GM21723 (cell line): ENCODE measurements around the gene RTP1.
"Not testable (repeated sequence)": the region's sequence is repeated elsewhere in the genome, so short reads cannot be mapped to it uniquely, and the experiment has no call there.

Experiments
- ATAC-seq: cut with Tn5 transposase; IDR thresholded peaks from one replicate; pipeline ENCODE4 v1.9.1; 2021; ENCODE audit warnings: mild to moderate bottlenecking, moderate library complexity; ENCODE audit not compliant: unreplicated experiment

RTP1 gene, protein sequence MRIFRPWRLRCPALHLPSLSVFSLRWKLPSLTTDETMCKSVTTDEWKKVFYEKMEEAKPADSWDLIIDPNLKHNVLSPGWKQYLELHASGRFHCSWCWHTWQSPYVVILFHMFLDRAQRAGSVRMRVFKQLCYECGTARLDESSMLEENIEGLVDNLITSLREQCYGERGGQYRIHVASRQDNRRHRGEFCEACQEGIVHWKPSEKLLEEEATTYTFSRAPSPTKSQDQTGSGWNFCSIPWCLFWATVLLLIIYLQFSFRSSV

DNA sequence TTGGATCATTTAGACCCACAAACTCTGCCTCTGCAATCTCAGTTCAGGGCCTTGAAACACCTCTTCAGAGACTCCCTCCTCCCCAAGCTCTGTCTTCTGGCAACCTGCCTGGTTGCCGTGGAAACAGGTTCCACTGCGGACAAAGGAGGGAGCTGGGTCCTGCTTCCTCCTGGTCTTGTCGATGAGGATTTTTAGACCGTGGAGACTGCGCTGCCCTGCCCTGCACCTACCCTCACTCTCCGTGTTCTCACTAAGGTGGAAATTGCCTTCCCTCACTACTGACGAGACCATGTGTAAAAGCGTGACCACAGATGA is at the start of gene RTP1:
Gene RTP1 (plus strand): TSS at position 152 of the 315 bp plus-strand sequence. CDS start 30 bp downstream, at position 182.
- ATAC-seq: no peak

DNA sequence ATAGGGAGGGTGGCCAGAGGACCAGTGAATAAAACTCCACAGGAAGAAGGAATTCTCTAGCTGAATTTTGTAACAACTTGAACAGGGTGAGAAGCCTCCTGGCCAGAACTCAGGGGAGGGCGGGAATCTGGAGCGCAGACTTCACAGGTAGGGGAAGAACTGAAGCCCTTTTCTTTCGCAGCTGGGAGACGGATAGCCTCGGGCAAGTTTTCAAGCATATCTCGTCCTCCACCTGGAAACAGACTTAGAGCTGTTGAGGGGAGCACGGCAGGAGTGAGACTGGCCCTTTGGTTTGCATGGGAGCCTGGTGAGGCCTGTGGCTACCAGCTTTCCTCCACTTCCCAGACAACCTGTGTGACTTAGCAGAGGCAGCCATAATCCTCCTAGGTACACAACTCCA is 47.1 kb upstream of the RTP1 start:
- no peak for ATAC-seq

DNA sequence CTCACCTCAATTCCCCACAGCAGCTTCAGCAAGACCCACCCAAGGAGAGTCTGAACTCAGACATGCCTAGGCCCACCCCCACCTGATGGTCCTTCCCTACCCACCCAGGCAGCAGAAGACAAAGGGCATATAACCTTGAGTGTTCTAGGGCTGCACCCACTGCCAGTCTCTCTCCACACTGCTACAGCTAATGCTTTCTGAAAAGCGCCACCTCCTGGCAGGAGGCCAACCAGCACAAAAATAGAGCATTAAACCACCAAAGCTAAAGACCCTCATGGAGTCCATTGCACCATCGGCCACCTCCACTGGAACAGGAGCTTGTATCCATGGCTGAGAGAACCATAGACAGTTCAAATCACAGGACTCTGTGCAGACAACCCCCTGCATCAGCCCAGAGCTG is 46.7 kb upstream of the RTP1 start:
- ATAC-seq: no peak

DNA sequence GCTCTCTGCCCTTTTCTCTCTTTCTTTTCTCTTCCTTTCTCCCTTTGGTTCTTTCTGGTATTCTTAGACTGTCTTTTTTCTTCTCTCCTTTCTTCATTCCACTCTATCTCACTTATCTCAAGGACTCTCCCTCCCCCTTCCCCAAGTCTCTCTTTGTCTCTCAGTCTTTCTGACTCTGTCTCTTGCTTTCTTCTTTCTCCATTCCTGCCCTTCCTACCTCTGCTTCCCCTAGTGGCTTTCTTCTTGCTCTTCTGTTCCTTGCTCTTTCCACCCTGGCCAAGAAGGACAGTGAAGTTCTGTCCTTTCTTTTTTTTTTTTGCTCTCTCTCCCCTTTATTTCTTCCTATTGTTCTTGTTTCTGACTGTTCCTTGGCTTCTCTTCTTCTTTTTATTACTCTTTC is 35.7 kb upstream of the RTP1 start:
- ATAC-seq: no peak

DNA sequence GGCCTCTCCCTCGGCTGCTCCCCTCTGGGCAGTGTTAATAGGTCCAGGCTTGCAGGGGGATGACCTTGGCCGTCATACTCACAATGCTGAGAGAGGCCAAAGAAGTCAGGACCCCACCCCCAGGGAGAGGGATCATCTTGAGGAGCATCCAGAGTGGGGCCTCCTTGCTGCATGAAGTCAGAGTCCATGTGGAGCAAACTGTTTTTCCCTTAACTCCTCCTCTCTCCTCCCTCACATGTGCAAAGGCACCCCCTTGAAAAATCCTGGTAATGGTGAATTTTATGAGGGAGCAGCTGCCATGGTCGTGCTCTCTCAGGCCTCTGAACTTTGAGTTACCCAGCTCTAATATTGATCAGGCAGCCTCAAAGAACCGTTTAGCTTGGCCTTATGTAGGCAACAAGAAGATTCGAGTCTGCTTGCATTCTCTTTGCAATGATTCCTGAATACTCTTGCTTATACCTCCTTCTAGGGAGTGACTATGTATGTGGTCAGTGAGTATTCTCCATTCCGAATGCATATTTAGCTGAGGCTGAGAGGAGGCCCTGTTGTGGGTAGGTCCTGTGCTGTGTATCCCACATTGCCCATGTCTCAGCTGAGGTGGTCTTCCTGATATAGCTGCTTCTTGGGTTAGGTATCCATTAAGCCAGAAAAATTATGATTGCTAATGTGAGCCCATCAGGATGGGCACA is 34.9 kb upstream of the RTP1 start:
- no peak for ATAC-seq

DNA sequence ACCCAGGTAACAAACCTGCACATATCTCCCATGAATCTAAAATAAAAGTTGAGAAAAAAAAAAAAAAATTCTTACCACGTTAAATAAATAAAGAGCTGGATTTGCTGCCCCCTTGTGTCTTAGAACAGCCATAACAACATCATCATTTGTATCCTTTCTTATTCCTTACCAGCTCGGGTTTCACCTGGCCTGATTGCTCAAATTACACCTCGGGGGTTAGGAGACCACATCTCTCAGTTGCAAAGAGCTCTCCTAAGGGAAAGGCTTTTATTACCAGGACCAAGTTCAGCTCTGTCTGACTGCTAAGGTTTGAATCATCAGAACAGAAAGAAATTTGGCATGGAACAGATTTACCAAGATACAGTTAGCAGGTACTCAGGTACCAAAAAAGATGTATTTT is 32.1 kb upstream of the RTP1 start:
- ATAC-seq: no peak

DNA sequence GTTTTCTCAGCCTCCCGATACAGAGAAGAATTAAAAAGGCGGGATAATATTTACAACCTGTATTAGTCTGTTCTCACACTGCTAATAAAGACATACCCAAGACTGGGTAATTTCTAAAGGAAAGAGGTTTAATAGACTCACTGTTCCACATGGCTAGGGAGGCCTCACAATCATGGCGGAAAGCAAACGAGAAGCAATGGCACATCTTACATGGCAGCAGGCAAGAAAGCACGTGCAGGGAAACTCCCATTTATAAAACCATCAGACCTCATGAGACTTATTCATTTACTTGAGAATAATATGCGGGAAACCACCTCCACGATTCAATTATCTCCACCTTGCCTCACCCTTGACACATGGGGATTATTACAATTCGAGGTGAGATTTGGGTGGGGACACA is 30.5 kb upstream of the RTP1 start:
- ATAC-seq: no peak

DNA sequence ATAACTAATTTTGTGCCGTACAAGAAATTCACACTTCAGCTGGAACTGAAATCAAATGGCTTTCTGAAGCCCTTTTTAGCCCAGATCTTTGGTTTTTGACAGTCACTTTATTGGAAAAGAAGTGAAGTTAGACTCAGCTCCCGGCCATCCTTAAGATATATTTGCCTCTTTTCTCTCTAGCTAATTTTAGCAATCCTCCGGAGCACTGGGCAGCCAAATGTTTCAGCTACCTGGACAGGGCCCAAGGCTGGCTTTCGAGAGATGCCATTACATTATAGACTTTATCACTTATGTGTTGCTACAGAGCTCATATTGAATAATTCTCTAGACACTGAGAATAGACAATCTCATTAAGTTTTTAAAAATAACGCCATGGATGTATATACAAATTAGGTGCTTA is 29.5 kb upstream of the RTP1 start:
- ATAC-seq: no peak

DNA sequence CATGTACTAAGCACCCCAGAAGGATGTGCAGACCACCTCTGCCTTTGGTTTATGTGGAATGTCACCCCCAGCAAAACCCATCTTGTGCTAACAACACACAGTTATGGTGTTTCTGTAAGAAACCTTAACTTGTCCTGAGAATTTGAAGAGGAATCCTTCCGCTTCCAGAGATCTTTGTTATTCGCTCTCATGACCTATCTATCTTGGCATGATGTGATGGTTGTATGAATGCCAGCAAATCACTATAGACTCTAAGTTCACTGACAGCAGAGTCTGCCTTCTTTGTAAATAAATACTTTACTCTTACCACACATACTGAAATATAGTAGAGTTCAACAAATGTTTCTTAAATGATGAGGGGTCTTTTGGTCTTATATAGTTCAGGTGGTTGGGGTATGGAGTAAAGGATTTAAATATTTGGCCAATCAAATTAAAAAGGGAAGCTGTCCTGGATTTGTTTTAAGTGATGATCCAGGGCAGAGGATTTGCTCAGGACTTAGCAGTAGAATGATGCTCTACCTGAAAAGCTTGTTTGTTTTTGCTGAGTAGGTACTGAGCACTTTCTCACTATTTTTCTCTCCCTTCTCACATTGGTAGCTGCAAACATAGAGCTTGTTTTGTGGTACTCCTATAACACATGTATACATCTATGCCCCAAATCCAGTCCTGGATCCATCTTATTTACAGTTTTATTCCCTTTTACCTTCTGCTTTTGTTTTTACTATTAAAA is 27.9 kb upstream of the RTP1 start:
- no peak for ATAC-seq

DNA sequence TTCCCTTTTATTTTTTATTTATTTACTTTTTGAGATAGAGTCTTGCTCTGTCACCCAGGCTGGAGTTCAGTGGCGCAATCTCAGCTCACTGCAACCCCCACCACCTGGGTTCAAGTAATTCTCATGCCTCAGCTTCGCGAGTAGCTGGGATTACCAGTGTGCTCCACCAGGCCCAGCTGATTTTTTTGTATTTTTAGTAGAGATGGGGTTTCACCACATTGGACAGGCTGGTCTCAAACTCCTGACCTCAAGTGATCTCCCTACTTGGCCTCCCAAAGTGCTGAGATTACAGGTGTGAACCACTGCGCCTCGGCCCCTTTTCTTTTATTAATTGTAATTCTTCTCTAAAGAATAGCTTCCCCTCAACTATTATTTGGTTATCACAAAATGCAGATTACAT is 26.4 kb upstream of the RTP1 start:
- not testable (repeated sequence) for ATAC-seq

DNA sequence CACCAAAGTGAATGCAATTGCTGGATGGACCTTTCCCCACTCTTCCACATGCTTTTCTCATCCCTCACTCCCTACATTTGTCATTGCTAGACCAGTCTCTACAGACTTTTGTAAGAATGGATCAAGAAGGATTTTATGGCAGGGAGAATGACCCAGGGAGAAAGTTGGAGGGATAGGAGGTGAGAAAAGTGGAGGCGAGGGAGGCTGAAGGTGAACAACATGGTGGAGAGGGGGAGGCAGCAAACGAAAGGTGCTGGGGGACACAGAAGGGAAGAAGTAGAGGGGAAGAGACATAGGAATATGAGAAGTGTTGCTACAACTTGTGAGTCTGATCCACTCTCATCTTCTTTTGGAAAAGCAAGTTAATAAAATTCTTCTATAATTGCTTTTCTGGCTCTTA is 24.4 kb upstream of the RTP1 start:
- no peak for ATAC-seq

DNA sequence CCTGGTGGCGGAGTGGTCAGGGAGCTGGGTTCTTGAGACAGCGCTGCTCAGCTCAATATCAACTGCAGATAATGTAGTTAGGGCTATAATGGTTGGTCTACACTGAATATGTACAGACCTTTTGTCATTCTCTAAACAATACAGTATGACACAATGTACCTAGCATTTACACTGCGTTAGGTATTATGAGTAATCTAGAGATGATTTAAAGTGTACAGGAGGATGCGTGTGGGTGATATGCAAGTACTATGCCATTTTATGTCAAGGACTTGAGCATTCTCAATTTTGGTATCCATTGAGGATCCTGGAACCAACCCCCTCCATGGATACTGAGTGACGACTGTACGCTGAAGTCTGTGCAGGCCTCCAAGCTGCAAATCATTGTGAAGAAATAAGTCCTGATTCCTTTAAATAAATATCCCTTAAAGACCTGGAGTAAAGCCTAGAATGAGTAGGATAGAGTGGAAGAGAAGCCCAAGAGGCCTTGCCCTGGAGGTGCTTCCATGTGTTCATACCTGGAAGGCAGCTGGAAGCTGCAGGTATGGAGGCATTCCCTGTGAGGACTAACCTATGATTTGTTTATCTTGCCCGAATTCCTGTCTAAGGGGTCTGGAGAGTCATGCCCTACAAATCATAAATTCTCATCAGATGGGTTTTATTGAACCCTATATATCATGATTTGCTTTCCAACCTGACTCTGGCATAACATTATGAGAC is 15.7 kb upstream of the RTP1 start:
- no peak for ATAC-seq

DNA sequence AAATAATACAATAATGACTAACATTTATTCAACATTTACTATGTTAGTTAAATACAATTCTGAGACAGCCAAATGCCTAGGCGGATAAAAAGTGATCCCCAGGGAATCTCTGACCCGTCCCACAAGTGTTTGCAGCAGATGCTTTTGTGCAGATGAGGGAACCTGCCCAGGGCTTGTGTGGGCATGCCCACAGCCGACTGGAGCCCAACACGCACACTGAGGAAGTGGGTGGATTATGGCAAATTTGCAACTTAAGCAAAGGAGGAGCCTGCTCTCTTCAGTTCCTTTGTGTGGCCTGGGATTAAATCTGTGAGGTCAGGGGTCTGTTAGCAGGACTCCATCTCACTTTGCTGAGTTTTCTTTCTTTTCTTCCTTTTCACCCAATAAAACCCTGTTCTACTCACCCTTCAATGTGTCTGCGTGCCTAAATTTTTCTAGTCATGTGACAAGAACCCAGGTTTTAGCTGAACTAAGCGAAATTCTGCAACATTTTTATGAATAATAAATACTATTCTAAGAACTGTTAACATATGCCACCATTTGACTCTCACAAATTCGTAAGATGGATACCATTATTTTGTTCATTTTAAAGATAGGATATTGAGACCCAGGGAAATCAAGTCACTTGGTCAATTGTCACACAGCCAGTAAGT is 13.9 kb upstream of the RTP1 start:
- no peak for ATAC-seq

DNA sequence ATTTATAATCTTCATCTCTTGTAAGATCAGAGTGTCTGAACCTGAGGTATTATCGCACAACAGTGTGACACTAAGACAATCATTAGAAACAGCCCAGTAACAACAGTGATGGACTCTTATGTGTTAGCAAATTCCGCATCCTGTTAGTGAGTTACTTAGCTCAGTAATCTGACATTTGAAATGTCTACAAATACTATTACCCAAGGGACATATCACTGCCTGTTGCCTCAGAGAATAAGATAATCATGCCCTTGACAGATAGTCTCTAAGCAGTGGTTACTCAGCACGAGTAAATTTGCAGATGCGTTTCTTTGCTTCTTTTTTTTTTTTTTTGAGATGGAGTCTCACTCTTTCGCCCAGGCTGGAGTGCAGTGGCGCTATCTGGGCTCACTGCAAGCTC is 13.4 kb upstream of the RTP1 start:
- ATAC-seq: no peak

DNA sequence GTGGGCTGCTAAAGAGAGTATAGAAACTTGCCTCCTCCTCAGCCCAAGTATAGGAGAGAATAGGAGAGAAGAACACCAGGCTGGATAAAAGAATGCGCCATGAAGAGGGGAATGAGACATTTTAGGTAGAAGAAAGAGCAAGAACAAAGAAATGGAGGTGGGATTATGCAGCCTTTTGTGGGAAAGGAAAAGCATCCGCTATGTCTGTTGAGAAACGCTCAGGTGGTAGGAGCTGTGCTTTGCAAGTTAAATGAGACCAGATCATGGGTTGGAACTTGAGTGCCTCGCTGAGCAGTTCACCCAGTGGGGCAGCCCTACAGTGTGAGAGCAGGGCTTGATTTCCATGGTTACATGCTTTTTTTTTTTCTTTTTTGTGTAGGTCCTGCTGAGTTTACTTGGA is 11.5 kb upstream of the RTP1 start:
- no peak for ATAC-seq

DNA sequence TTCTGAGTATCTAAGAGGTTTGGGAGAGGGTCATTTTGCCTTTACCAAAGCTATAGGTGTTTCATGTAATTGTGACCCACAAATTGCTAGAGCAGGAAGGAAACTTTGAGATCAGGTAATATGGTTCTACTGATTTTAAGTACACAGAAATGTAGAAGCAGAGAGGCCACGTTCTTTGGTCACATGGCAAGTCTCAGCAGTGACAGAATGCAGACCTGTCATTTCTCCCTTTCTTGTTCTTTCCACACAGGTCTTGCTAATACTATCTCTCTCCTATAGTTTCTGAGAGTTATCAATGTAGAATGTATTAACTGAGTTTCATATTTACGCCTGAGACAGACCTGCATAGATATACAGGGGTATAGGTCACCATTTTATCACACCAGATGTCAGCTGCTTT is 10.9 kb upstream of the RTP1 start:
- ATAC-seq: no peak

DNA sequence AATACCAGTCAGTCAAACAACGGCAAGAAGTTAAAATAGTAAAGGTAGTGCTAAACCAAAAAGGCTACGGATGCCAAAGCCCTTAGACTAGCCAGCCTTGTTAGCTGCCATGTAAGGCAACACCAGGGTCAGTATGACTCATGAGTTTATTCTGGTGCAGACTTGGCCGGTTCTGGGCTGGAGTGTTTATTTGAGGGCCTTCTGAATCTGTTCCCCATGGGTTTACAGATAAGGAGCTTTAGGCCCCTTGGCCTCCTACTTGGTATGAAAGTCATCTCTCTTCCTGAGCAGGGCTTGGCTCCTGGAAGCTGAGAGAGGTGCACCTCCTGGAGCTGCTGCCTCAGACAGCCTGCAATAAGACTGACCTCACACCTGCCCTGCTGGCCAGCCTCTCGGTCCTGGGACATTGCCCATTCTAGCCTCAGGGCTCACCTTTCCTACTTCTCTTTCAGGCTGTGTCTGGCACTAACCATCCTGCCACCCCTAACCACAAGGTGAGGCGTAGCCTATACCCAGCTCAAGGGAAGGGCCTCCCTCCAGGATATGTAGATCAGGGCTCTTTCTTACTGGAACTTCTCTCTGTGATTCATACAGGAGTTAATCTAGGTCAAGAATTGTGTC is 10.4 kb upstream of the RTP1 start:
- no peak for ATAC-seq

DNA sequence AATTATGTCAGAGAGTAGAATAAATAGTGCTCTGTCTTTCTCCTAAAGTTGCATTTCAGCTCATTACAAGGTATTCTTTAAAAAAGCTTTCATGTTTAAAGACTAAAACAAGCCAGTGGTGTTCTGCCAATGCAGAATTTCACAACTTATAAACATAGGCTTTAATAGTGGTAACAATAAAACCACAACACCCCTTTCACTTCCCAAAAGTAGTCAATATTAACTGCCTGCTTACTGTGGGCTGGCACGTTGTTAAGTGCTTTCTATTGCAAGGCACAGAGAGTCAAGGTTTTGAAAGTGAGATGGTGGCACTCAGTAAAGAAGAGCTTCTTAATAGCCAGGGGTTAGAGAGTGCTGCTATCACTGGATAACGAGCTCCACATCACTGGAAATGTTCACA is 8.4 kb upstream of the RTP1 start:
- ATAC-seq: no peak

DNA sequence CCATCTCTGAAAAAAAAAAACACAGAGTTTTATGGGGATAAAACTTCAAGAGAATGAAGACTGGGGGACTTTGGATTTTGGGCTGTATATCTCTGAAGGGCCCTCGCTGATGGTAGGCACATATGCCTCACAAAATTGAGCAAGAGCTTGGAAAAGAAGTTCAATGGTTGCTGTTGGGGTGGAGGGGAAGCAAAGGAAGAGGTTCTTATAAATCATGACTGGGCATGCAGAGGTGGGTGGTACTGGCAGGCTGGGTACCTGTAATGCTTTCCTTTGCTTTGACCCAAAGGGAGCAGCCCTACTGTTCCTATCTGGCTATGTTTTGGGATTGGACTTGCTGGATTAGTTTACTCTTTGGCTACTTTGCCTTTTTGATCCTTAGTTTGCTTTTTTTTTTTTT is 6.0 kb upstream of the RTP1 start:
- no peak for ATAC-seq

DNA sequence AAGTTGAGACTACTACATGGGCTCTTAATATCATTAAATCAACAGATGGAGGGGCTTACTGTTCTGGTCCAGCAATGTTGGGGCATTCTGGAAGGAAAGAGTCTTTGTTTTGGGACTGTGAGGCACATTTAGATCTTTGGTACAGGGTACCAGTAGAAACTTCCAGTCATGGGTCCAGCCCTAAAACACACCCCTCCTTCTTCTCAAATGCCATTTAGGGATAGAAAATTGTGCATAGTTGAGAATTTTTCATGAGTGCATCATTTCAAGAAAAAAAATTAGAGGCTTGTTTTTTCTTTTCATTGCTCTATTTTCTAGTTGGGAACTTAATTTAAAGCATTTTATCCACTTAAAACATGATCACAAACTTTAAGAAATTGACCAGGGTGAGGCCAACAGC is 4.1 kb upstream of the RTP1 start:
- ATAC-seq: no peak
